Loucy (cell line): ENCODE results near the gene MVB12A.

Experiments
- EZH2phosphoT487 ChIP-seq: fragments of 200-600 bp; IDR thresholded peaks from 2 replicates; pipeline ENCODE4 v1.6.1; 2018; ENCODE audit warnings: antibody characterized with exemption, mild to moderate bottlenecking, moderate library complexity, borderline replicate concordance
- TF ChIP-seq, protein P1 (sequence below): fragments of 200-600 bp; sonication (generic); conservative IDR thresholded peaks from 2 replicates; pipeline ENCODE4 v1.5.1; 2014; ENCODE audit warnings: mild to moderate bottlenecking, antibody characterized with exemption, low read length

- TF ChIP-seq, protein P1, sequence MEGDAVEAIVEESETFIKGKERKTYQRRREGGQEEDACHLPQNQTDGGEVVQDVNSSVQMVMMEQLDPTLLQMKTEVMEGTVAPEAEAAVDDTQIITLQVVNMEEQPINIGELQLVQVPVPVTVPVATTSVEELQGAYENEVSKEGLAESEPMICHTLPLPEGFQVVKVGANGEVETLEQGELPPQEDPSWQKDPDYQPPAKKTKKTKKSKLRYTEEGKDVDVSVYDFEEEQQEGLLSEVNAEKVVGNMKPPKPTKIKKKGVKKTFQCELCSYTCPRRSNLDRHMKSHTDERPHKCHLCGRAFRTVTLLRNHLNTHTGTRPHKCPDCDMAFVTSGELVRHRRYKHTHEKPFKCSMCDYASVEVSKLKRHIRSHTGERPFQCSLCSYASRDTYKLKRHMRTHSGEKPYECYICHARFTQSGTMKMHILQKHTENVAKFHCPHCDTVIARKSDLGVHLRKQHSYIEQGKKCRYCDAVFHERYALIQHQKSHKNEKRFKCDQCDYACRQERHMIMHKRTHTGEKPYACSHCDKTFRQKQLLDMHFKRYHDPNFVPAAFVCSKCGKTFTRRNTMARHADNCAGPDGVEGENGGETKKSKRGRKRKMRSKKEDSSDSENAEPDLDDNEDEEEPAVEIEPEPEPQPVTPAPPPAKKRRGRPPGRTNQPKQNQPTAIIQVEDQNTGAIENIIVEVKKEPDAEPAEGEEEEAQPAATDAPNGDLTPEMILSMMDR = no peak
- TF ChIP-seq EZH2phosphoT487 = no peak
These were observed 40.8 kb downstream of the MVB12A start, which contains the start of gene NXNL1 for GRCh38 chr19:17460372-17461230.
